Activated naive CD8-positive, alpha-beta T cell (primary cell): ENCODE measurements around the gene NRDC.

Experiments used
- H3K27ac Mint-ChIP-seq: one replicate; pipeline ENCODE4 v1.8.0; 2021; ENCODE audit warnings: mixed read lengths
- H3K27me3 Mint-ChIP-seq: one replicate; pipeline ENCODE4 v1.8.0; 2021; ENCODE audit warnings: mixed read lengths
- H3K36me3 Mint-ChIP-seq: one replicate; pipeline ENCODE4 v1.8.0; 2021; ENCODE audit warnings: mixed read lengths
- H3K4me1 Mint-ChIP-seq: one replicate; pipeline ENCODE4 v1.8.0; 2021; ENCODE audit warnings: low read depth, mixed read lengths
- H3K4me3 Mint-ChIP-seq: one replicate; pipeline ENCODE4 v1.8.0; 2021; ENCODE audit warnings: mild to moderate bottlenecking, mixed read lengths
- H3K9me3 Mint-ChIP-seq: one replicate; pipeline ENCODE4 v1.8.0; 2021; ENCODE audit warnings: low read depth, mixed read lengths

The NRDC gene

DNA sequence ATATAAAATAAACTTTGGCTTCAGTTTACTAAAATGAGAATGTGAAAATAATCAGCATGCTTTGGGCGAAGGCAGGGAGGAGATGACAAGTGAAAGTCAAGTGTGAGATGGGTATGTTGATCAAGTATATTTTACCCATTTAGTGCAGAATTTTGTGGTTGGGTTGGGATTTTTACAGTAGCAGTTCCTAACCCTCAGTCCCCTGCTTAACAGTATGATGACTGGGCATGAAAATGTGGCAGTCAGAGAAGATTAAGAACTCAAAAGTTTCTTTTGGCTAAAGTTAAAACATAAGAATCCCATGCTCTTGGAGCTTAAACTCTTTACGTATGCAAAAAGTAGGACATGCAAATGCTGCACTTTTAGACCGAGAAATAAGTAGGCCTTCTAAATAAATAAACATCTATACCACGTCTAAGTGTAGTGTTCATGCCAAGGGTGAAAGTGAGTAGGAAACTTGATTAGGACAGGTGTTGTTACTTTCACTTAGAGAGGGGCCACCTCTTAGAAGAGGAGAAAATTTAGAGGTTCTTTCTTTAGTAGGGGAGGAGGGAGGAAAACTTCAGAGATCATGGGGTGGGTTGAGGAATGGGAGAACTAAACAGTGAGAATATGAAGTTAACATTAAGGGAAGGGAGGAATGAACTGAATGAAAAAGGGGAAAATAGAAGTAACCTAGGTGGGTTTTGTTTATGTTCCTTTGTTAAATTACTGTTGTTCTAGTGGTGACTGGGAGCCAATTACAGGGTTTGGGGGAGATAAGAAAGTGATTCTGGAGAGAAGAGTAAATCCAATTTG, 133.8 kb downstream of the NRDC start:
- no peak overlapping the region for H3K4me3 Mint-ChIP-seq
- H3K9me3 Mint-ChIP-seq, result no peaks in the 10 kb centered on the region
- H3K4me1 Mint-ChIP-seq, result peaks cover 18% of the 10 kb centered on the region
- H3K27me3 Mint-ChIP-seq, result no peaks in the 10 kb centered on the region
- H3K36me3 Mint-ChIP-seq, result peaks cover 12% of the 10 kb centered on the region
- H3K27ac Mint-ChIP-seq, result no peak overlapping the region

DNA sequence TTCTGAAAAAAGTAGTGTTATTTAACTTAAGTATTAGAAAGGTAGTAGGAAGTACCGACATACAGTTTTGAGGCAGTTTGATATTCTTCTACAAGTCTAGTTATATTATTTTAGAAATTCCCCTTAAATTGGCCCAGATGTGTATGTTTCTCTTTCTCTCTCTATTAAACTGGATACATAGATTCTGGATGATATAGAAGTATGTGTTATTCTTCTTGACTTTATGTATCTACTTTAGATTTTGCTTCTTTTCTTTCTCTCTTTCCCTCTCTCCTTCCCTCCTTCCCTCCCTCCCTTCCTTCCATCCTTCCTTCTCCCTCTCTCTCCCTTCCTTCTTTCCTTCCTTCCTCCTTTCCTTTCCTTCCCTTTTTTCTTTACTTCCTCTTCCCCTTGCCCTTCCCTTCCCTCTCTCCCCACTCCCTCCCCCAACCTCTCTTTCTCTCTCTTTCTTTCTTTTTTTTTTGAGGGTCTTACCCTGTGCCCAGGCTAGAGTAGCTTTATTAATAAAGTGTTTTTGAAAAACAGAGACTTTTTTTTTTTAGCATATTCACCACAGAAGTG, 137.3 kb downstream of the NRDC start:
- Mint-ChIP-seq H3K4me3 (no peak overlapping the region), H3K27me3 (no peaks in the 10 kb centered on the region), H3K4me1 (peaks cover 32% of the 10 kb centered on the region), H3K27ac (no peak overlapping the region), H3K9me3 (no peaks in the 10 kb centered on the region), H3K36me3 (peaks cover 10% of the 10 kb centered on the region)

GRCh38 chr1:51740652-51741051, 137.9 kb downstream of the NRDC start:
- no peak overlapping the region for H3K4me3 Mint-ChIP-seq
- peaks cover 10% of the 10 kb centered on the region for H3K36me3 Mint-ChIP-seq
- H3K27me3 Mint-ChIP-seq, result no peaks in the 10 kb centered on the region
- H3K9me3 Mint-ChIP-seq, result no peaks in the 10 kb centered on the region
- H3K4me1 Mint-ChIP-seq, result peaks cover 35% of the 10 kb centered on the region
- no peak overlapping the region for H3K27ac Mint-ChIP-seq
